ENCODE results near the gene PARK7.

PARK7 gene

DNA sequence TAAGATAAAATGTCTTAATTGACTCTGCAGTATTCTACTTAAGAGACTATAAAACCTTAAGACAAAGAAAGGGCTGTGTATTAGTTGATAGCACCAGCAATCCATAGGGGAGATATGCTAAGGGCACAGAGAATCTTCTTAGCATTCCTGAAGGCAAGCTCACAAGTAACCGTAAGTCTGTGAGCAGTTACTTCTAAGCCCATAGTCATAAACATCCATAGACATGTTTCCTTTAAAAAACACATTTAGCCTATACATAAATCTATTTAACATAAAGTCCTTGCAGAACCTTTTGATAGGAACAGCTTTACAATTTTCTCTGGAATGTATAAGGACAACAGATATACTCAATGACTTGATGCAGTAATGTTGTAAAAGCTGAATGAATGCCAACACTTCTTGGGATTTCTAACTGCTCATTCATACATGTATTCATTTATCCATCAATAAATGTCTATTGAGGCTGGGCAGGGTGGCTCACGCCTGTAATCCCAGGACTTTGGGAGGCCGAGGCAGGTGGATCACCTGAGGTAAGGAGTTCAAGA lies 70.9 kb downstream of the PARK7 start:
- Histone ChIP-seq H3K27ac (no peak overlapping the region), H3K36me3 (replicated peaks) (no peaks in the 10 kb centered on the region), H3K4me3 (ENCODE audit: low read depth, low read length) (no peak overlapping the region), H3K27me3 (replicated peaks) (no peaks in the 10 kb centered on the region)
- TF ChIP-seq CTCF (IDR thresholded peaks at IDR 0.05; ENCODE audit: low read depth, low read length, missing control alignments): no peak
- in situ Hi-C loops (cut with HindIII; ENCODE audit: low pct_ligation_motif_present, low sequenced_read_pairs): no loop called here
- no peak for DNase-seq

DNA sequence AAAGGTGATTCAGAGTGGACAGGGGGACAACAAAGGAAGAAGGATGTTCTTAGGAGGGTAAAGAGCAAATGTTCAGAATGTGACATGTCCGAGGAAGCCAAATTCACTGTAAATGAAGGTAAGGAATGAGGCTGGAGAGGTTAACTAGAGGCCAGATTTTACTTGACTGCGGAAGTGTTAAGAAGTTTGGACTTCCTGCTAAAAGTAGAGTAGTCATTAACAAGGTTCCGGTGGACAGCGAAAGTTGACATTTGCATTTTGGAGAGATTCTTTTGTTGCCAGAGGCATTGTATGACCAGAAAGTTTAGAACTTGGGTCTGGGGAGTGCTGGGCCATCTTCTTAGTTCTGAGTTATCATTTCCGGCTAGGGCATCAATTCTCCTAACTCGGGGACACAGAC lies 71.8 kb downstream of the PARK7 start:
- Histone ChIP-seq H3K27ac (no peak overlapping the region), H3K27me3 (replicated peaks) (no peaks in the 10 kb centered on the region), H3K4me3 (ENCODE audit: low read depth, low read length) (no peak overlapping the region), H3K36me3 (replicated peaks) (no peaks in the 10 kb centered on the region)
- DNase-seq: no peak
- no peak for TF ChIP-seq CTCF (IDR thresholded peaks at IDR 0.05; ENCODE audit: low read depth, low read length, missing control alignments)
- in situ Hi-C loops (cut with HindIII; ENCODE audit: low pct_ligation_motif_present, low sequenced_read_pairs): no loop called here

Measured in brain microvascular endothelial cell (primary cell).